Endothelial cell of umbilical vein (primary cell): ENCODE results near the gene ATP13A5. TPM values are rescaled to one million over a fixed set of nuclear protein-coding genes. Genes with fewer than 3 reads are reported as not detected.

Source experiments
- BruUV-seq: library from RNA; stranded (reverse); fragments of 400-500 nt; replicated peaks from 2 replicates; lab custom pipeline; 2021; lab: Mats Ljungman, UMichigan
- CTCF ChIA-PET: fragments of 300-600, 350-600 bp; sonication (Branson Sonifier 250); formaldehyde crosslinking; loops from one replicate; lab custom pipeline; 2021; ENCODE audit warnings: antibody characterized with exemption, inconsistent platforms; lab: Charles Lee
- POLR2A ChIA-PET: fragments of 300-600, 350-600 bp; sonication (Branson Sonifier 250); formaldehyde crosslinking; loops from one replicate; lab custom pipeline; 2021; ENCODE audit warnings: antibody characterized with exemption, inconsistent platforms; lab: Charles Lee
- DNase-seq: peaks from one replicate; pipeline ENCODE4 v3.0.0-alpha.2; 2011; ENCODE audit warnings: low read depth, low spot score
- FAIRE-seq: peaks from 2 replicates; lab custom pipeline; 2011; peaks lifted over from hg19 to GRCh38; lab: Jason Lieb, UNC
- H2AFZ ChIP-seq: 2 replicates; pipeline ENCODE4 v1.6.0; 2012; ENCODE audit warnings: low read depth, low read length, control low read depth, inconsistent platforms
- H3K27ac ChIP-seq: 2 replicates; pipeline ENCODE4 v1.5.1; 2011; ENCODE audit warnings: low read depth, mild to moderate bottlenecking, control low read depth, low read length, moderate library complexity; ENCODE audit not compliant: insufficient read depth
- H3K27me3 ChIP-seq, 2 experiments: 2 replicates each; pipeline versions ENCODE4 v1.6.0 to v1.6.1; 2011; ENCODE audit warnings: low read length in 2 of 2, mixed read lengths in 1 of 2; ENCODE audit not compliant: control insufficient read depth in 2 of 2, insufficient read depth in 2 of 2
- H3K36me3 ChIP-seq, 2 experiments: 2 replicates in 1 of 2; 3 replicates in 1 of 2; pipeline ENCODE4 v1.5.1; 2011; ENCODE audit warnings: low read length in 2 of 2, mild to moderate bottlenecking in 1 of 2, moderate library complexity in 1 of 2; ENCODE audit not compliant: control insufficient read depth in 2 of 2, insufficient read depth in 2 of 2; ENCODE audit errors: extremely low read depth in 1 of 2
- H3K4me1 ChIP-seq: 3 replicates; pipeline ENCODE4 v1.5.1; 2011; ENCODE audit warnings: mild to moderate bottlenecking, low read length; ENCODE audit not compliant: control insufficient read depth, insufficient read depth; ENCODE audit errors: extremely low read depth
- H3K4me2 ChIP-seq: 2 replicates; pipeline ENCODE4 v1.6.1; 2011; ENCODE audit warnings: low read length, control low read depth, mixed read lengths; ENCODE audit not compliant: insufficient read depth
- H3K4me3 ChIP-seq, 3 experiments: fragments of 200-600 bp in 1 of 3; sonication (generic), shearing (Covaris generic) in 1 of 3; replicated peaks in 1 of 3; 2 replicates each; pipeline ENCODE4 v1.5.1; 2011 to 2016; ENCODE audit warnings: control low read depth in 3 of 3, low read length in 3 of 3, mild to moderate bottlenecking in 2 of 3, inconsistent platforms in 1 of 3, low read depth in 1 of 3, moderate library complexity in 1 of 3; ENCODE audit not compliant: insufficient read depth in 1 of 3
- H3K79me2 ChIP-seq: 2 replicates; pipeline ENCODE4 v1.6.0; 2012; ENCODE audit warnings: low read length, inconsistent platforms; ENCODE audit not compliant: control insufficient read depth, insufficient read depth
- H3K9ac ChIP-seq: replicated peaks from 2 replicates; pipeline ENCODE3; 2011; ENCODE audit warnings: low read length, control low read depth; ENCODE audit not compliant: insufficient read depth; ENCODE audit errors: extremely low read depth
- H3K9me1 ChIP-seq: replicated peaks from 3 replicates; pipeline ENCODE4 v1.6.0; 2011; ENCODE audit warnings: mild to moderate bottlenecking, low read length; ENCODE audit not compliant: control insufficient read depth, insufficient read depth; ENCODE audit errors: extremely low read depth
- H3K9me3 ChIP-seq: replicated peaks from 2 replicates; pipeline ENCODE4 v1.5.1; 2012; ENCODE audit warnings: low read length, inconsistent platforms; ENCODE audit not compliant: control insufficient read depth, insufficient read depth
- H4K20me1 ChIP-seq: replicated peaks from 2 replicates; pipeline ENCODE3; 2011; ENCODE audit warnings: mild to moderate bottlenecking, low read length; ENCODE audit not compliant: control insufficient read depth, insufficient read depth; ENCODE audit errors: extremely low read depth
- CTCF ChIP-seq, 2 donors: IDR thresholded peaks; 1 replicate in 1 of 2; 2 replicates in 1 of 2; pipeline ENCODE4 v1.5.1; 2011; ENCODE audit warnings: low read length in 2 of 2, mild to moderate bottlenecking in 2 of 2, moderate library complexity in 2 of 2, control low read depth in 1 of 2, inconsistent platforms in 1 of 2, low read depth in 1 of 2; ENCODE audit not compliant: insufficient read depth in 1 of 2; ENCODE audit errors: extremely low read depth in 1 of 2
- EZH2 ChIP-seq: IDR thresholded peaks from 2 replicates; pipeline ENCODE4 v1.6.1; 2012; ENCODE audit warnings: borderline replicate concordance, low read depth, mild to moderate bottlenecking, moderate library complexity, low read length, inconsistent platforms; ENCODE audit not compliant: severe bottlenecking
- FOS ChIP-seq: IDR thresholded peaks from 2 replicates; pipeline ENCODE4 v1.6.1; 2011; ENCODE audit warnings: mild to moderate bottlenecking, low read length, moderate library complexity, borderline replicate concordance; ENCODE audit not compliant: insufficient read depth
- GATA2 ChIP-seq: IDR thresholded peaks from 2 replicates; pipeline ENCODE4 v1.7.0; 2011; ENCODE audit warnings: low read depth, mild to moderate bottlenecking, moderate library complexity, mixed read lengths, low read length; ENCODE audit not compliant: insufficient read length, insufficient read depth
- JUN ChIP-seq: IDR thresholded peaks from 2 replicates; pipeline ENCODE4 v1.6.1; 2011; ENCODE audit warnings: borderline replicate concordance, low read depth; ENCODE audit not compliant: insufficient read length, insufficient read depth
- MAX ChIP-seq: IDR thresholded peaks from 2 replicates; pipeline ENCODE4 v1.6.1; 2011; ENCODE audit not compliant: insufficient read depth, insufficient read length
- MYC ChIP-seq: IDR thresholded peaks from one replicate; pipeline ENCODE4 v1.6.1; 2011; ENCODE audit warnings: mild to moderate bottlenecking, low read depth, low read length
- POLR2A ChIP-seq: IDR thresholded peaks from 2 replicates; pipeline ENCODE4 v1.6.1; 2012; ENCODE audit warnings: low read depth, mild to moderate bottlenecking, control low read depth, low read length
- POLR2AphosphoS5 ChIP-seq: IDR thresholded peaks from 2 replicates; pipeline ENCODE4 v1.6.1; 2012; ENCODE audit warnings: low read depth, mild to moderate bottlenecking, control low read depth, low read length, moderate library complexity; ENCODE audit not compliant: insufficient read depth
- dilution Hi-C: fragments of 300-500 bp; cut with MboI; formaldehyde crosslinking; loops from one replicate; pipeline ENCODE4 v1.15.0; 2019; ENCODE audit warnings: low sequenced_read_pairs; ENCODE audit not compliant: extremely low pct_ligation_motif_present
- intact Hi-C: fragments of 100-400 bp; cut with micrococcal nuclease; formaldehyde crosslinking; loops from one replicate; pipeline ENCODE4 v1.10.0; 2022
- polyA plus RNA-seq, 4 experiments: library from polyadenylated mRNA; depleted of rRNA in 3 of 4; stranded (reverse) in 3 of 4; unstranded in 1 of 4; fragments of >200 nt; gene quantifications; 2 replicates each; pipeline versions ENCODE4 v1.2.1 to v1.2.3, GENCODE V29; 2011 to 2012; ENCODE audit warnings: missing spikeins in 1 of 4
- total RNA-seq: library from RNA; stranded (reverse); gene quantifications from 2 replicates; pipeline ENCODE4 v1.2.3, GENCODE V29; 2021

ATP13A5 gene
- total and polyA plus RNA-seq, 2 donors (not counting 3 experiments of a cell fraction or from before 2014, with no cell fraction given): not detected

- POLR2A ChIA-PET: no interaction called here
- H3K9me1 ChIP-seq: no peaks in the 10 kb centered on the region
- dilution Hi-C loops: no loop called here
- no peak overlapping the region for H2AFZ ChIP-seq
- H3K4me1 ChIP-seq: no peaks in the 10 kb centered on the region
- H3K79me2 ChIP-seq: no peaks in the 10 kb centered on the region
- intact Hi-C loops: no loop called here
- no peak for TF ChIP-seq EZH2
- no peak for TF ChIP-seq MYC
- no peak for TF ChIP-seq FOS
- no peak for TF ChIP-seq MAX
- H3K9me3 ChIP-seq: no peaks in the 10 kb centered on the region
- H3K27me3 ChIP-seq: no peaks in the 10 kb centered on the region
- CTCF ChIA-PET: no interaction called here
- H3K9ac ChIP-seq: no peak overlapping the region
- no peak overlapping the region for H3K4me3 ChIP-seq
- DNase-seq (no peak), FAIRE-seq (no peak)
- no TSS peak for BruUV-seq
- H4K20me1 ChIP-seq: no peaks in the 10 kb centered on the region
- H3K36me3 ChIP-seq: no peaks in the 10 kb centered on the region
- no peak overlapping the region for H3K4me2 ChIP-seq
- H3K27ac ChIP-seq: no peak overlapping the region
Measured at GRCh38 chr3:193313061-193313958, 65.2 kb downstream of the ATP13A5 start.

GRCh38 chr3:193310914-193311723 lies 67.4 kb downstream of the ATP13A5 start:
- H3K4me3 ChIP-seq: no peak overlapping the region
- BruUV-seq: no TSS peak
- H3K4me2 ChIP-seq: no peak overlapping the region
- no peaks in the 10 kb centered on the region for H3K4me1 ChIP-seq
- no peaks in the 10 kb centered on the region for H3K79me2 ChIP-seq
- CTCF ChIA-PET: interaction anchor here (1.2 kb wide), 1 partner anchor 10 kb away, joined by 3 read pairs; no protein-coding TSS in a partner anchor
- TF ChIP-seq GATA2 (no peak), POLR2A (no peak), POLR2AphosphoS5 (no peak), MAX (no peak), FOS (no peak), CTCF (IDR thresholded peaks at IDR 0.05; ENCODE audit: extremely low read depth in 1 of 2, insufficient read depth in 1 of 2, low read depth in 1 of 2, low read length in 2 of 2) (no peak), EZH2 (no peak), JUN (no peak), MYC (no peak)
- H3K27ac ChIP-seq: no peak overlapping the region
- intact Hi-C loops (no loop called here), dilution Hi-C loops (no loop called here)
- no peak for FAIRE-seq
- no peaks in the 10 kb centered on the region for H3K9me3 ChIP-seq
- H3K27me3 ChIP-seq: no peaks in the 10 kb centered on the region
- H2AFZ ChIP-seq: no peak overlapping the region
- H3K9me1 ChIP-seq: no peaks in the 10 kb centered on the region
- no peaks in the 10 kb centered on the region for H4K20me1 ChIP-seq
- no peak overlapping the region for H3K9ac ChIP-seq
- no peaks in the 10 kb centered on the region for H3K36me3 ChIP-seq
- POLR2A ChIA-PET: interaction anchor here (0.6 kb wide), 1 partner anchor 227 kb away, joined by 7 read pairs; no protein-coding TSS in a partner anchor
- DNase-seq: no peak
